Activated B cell treated with CpG ODN at 0.5 μM for 24 hours (primary cell): ENCODE measurements around the gene KCNK13. TPM values are rescaled to one million over a fixed set of nuclear protein-coding genes. Genes with fewer than 3 reads are reported as not detected.
A peak's percentile ranks its signal among the peaks of the same experiment; 100 is the strongest.

ENCODE experiments used
- ATAC-seq: fragments of 200-7000 bp; cut with Tn5 transposase; one replicate; pipeline ENCODE4 v1.10.0; 2021; ENCODE audit warnings: low read depth, mild to moderate bottlenecking, moderate library complexity
- CTCF ChIA-PET: fragments of 350-600 bp; sonication (Branson Sonifier 250); formaldehyde crosslinking; loops from one replicate; lab custom pipeline; 2021; ENCODE audit warnings: antibody characterized with exemption; lab: Charles Lee
- POLR2A ChIA-PET: fragments of 350-600 bp; sonication (Branson Sonifier 250); formaldehyde crosslinking; loops from one replicate; lab custom pipeline; 2021; ENCODE audit warnings: antibody characterized with exemption; lab: Charles Lee
- DNase-seq: peaks from one replicate; pipeline ENCODE4 v3.0.0; 2022
- H3K27ac Mint-ChIP-seq: one replicate; pipeline ENCODE4 v1.8.0; 2020; ENCODE audit warnings: mixed read lengths
- H3K27me3 Mint-ChIP-seq: one replicate; pipeline ENCODE4 v1.8.0; 2021; ENCODE audit warnings: mixed read lengths
- H3K36me3 Mint-ChIP-seq: one replicate; pipeline ENCODE4 v1.8.0; 2021; ENCODE audit warnings: low read depth, mixed read lengths
- H3K4me1 Mint-ChIP-seq: one replicate; pipeline ENCODE4 v1.8.0; 2021; ENCODE audit warnings: mixed read lengths
- H3K4me3 Mint-ChIP-seq: one replicate; pipeline ENCODE4 v1.8.0; 2020; ENCODE audit warnings: mild to moderate bottlenecking, mixed read lengths
- H3K9me3 Mint-ChIP-seq: one replicate; pipeline ENCODE4 v1.8.0; 2020; ENCODE audit warnings: mixed read lengths
- intact Hi-C: fragments of 100-400 bp; cut with micrococcal nuclease; formaldehyde crosslinking; loops from one replicate; pipeline ENCODE4 v1.15.1; 2024
- total RNA-seq: library from RNA; stranded (reverse); gene quantifications from 2 replicates; pipeline ENCODE4 v1.2.3, GENCODE V29; 2022
- TF ChIP-seq, protein P1 (sequence below): fragments of 200-600 bp; IDR thresholded peaks from one replicate; pipeline ENCODE4 v1.8.0; 2022; ENCODE audit warnings: antibody characterized with exemption, mild to moderate bottlenecking

KCNK13 gene
- total RNA-seq, 1 donor from 2014 or later = not detected

DNA sequence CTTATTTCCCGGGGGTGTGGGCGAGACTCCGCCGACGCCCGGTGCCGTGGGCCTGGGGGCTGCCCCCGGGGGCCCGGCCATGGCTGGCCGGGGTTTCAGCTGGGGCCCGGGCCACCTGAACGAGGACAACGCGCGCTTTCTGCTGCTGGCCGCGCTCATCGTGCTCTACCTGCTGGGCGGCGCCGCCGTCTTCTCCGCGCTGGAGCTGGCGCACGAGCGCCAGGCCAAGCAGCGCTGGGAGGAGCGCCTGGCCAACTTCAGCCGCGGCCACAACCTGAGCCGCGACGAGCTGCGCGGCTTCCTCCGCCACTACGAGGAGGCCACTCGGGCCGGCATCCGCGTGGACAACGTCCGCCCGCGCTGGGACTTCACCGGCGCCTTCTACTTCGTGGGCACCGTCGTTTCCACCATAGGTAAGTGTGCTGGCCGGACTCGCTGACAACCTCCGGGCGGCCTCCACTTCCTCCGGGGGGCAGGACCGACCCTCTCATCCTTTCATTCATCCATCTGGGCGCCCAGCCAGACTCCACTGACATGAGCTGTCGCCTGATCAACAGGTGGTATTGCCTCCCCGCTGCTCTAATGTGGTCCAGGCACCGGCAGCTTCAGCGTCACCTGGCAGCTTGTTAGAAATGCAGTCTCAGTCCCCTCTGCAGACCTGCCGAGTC lies 467 bp downstream of the KCNK13 start:
- TF ChIP-seq, protein P1, sequence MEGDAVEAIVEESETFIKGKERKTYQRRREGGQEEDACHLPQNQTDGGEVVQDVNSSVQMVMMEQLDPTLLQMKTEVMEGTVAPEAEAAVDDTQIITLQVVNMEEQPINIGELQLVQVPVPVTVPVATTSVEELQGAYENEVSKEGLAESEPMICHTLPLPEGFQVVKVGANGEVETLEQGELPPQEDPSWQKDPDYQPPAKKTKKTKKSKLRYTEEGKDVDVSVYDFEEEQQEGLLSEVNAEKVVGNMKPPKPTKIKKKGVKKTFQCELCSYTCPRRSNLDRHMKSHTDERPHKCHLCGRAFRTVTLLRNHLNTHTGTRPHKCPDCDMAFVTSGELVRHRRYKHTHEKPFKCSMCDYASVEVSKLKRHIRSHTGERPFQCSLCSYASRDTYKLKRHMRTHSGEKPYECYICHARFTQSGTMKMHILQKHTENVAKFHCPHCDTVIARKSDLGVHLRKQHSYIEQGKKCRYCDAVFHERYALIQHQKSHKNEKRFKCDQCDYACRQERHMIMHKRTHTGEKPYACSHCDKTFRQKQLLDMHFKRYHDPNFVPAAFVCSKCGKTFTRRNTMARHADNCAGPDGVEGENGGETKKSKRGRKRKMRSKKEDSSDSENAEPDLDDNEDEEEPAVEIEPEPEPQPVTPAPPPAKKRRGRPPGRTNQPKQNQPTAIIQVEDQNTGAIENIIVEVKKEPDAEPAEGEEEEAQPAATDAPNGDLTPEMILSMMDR = no peak
- no peaks in the 10 kb centered on the region for H3K36me3 Mint-ChIP-seq
- no peak overlapping the region for H3K27ac Mint-ChIP-seq
- DNase-seq = no peak
- H3K4me3 Mint-ChIP-seq = peak overlapping the region; percentile 78
- H3K27me3 Mint-ChIP-seq = peaks cover 53% of the 10 kb centered on the region
- intact Hi-C loops = loop anchor here (10.0 kb wide), 1 partner anchor 193 kb away; the partner anchor contains the start of gene PSMC1
- H3K4me1 Mint-ChIP-seq = peaks cover 36% of the 10 kb centered on the region
- peaks cover 5% of the 10 kb centered on the region for H3K9me3 Mint-ChIP-seq
- ChIA-PET CTCF (no interaction called here), POLR2A (interaction anchor here (0.7 kb wide), 2 partner anchors 335 to 502 kb away, joined by 5 read pairs; no protein-coding TSS in a partner anchor)
- no peak for ATAC-seq

DNA sequence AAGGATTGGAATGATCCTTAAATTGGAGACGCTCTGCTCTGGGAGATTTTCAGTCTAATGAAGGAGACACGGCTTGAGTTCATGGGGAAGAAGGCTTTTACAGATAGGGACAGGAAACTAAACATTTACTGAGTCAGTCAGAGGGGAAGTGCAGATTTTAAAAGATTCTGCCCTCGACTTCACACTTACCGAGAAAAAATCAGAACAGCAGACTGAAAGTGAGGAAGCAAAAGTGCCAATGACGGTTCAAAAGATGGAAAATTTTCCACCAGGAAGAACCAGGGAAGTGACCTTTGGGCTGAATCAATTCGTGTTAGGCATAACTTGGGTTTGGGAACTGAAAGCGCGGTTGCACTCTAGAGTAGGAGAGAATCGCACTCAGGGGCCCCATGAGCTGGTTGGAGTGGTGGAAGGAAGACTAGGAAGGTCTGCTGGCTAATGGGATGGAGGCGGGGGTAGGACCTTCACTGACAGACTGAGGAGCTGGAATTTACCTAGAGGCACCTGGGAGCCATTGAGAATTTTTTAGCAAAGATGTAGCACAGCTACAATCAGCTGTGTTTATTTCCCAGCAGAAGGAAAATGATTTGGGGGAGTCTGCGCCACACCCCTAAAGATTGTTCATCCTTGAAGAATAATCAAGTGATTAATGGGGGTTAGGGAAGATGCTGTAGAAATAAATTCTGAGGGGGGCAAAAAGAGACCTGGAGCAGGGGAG lies 1.2 kb downstream of the KCNK13 start:
- TF ChIP-seq, protein P1 = no peak
- DNase-seq (no peak), ATAC-seq (no peak)
- peaks cover 53% of the 10 kb centered on the region for H3K27me3 Mint-ChIP-seq
- H3K4me1 Mint-ChIP-seq = peaks cover 36% of the 10 kb centered on the region
- no peaks in the 10 kb centered on the region for H3K36me3 Mint-ChIP-seq
- no peak overlapping the region for H3K27ac Mint-ChIP-seq
- POLR2A ChIA-PET = interaction anchor here (0.7 kb wide), 2 partner anchors 334 to 502 kb away, joined by 5 read pairs; no protein-coding TSS in a partner anchor
- peaks cover 5% of the 10 kb centered on the region for H3K9me3 Mint-ChIP-seq
- peak overlapping the region; percentile 78 for H3K4me3 Mint-ChIP-seq
- intact Hi-C loops = loop anchor here (10.0 kb wide), 1 partner anchor 192 kb away; the partner anchor contains the start of gene PSMC1
- CTCF ChIA-PET = no interaction called here

DNA sequence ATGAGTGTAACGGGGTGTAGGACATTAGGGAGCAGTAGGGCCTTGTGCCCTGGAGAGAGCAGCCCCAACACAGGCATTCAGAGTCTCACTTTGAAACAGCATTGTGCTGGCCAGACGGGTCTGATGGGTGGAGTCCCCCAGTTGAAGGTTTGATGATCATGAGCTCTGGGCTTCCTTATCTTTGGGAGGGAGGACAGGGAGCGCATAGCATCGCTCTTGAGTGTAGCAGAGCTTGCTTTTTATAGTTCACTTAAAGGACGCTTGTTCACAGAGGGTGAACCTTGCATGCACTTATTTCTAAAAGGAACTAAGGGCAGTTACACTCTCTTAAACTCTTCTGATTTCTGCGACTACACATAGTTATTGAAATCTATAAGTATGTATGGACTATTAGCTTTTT lies 10.6 kb downstream of the KCNK13 start:
- no peaks in the 10 kb centered on the region for H3K36me3 Mint-ChIP-seq
- no peaks in the 10 kb centered on the region for H3K9me3 Mint-ChIP-seq
- intact Hi-C loops = no loop called here
- peaks cover 33% of the 10 kb centered on the region for H3K27me3 Mint-ChIP-seq
- H3K4me1 Mint-ChIP-seq = no peaks in the 10 kb centered on the region
- CTCF ChIA-PET = no interaction called here
- no peak overlapping the region for H3K4me3 Mint-ChIP-seq
- no peak overlapping the region for H3K27ac Mint-ChIP-seq
- POLR2A ChIA-PET = no interaction called here
- no peak for ATAC-seq
- DNase-seq = no peak
- TF ChIP-seq, protein P1 = no peak

GRCh38 chr14:90079576-90079975 lies 17.8 kb downstream of the KCNK13 start:
- ChIA-PET POLR2A (no interaction called here), CTCF (no interaction called here)
- Mint-ChIP-seq H3K4me3 (no peak overlapping the region), H3K36me3 (no peaks in the 10 kb centered on the region), H3K27ac (no peak overlapping the region), H3K27me3 (peaks cover 28% of the 10 kb centered on the region), H3K9me3 (no peaks in the 10 kb centered on the region), H3K4me1 (no peaks in the 10 kb centered on the region)
- TF ChIP-seq, protein P1 = no peak
- no peak for DNase-seq
- no peak for ATAC-seq
- intact Hi-C loops = no loop called here

GRCh38 chr14:90087433-90087832 lies 25.6 kb downstream of the KCNK13 start:
- DNase-seq (no peak), ATAC-seq (no peak)
- TF ChIP-seq, protein P1 = no peak
- no peaks in the 10 kb centered on the region for H3K36me3 Mint-ChIP-seq
- POLR2A ChIA-PET = no interaction called here
- peaks cover 22% of the 10 kb centered on the region for H3K27me3 Mint-ChIP-seq
- CTCF ChIA-PET = no interaction called here
- no peaks in the 10 kb centered on the region for H3K9me3 Mint-ChIP-seq
- no peak overlapping the region for H3K27ac Mint-ChIP-seq
- intact Hi-C loops = no loop called here
- no peaks in the 10 kb centered on the region for H3K4me1 Mint-ChIP-seq
- no peak overlapping the region for H3K4me3 Mint-ChIP-seq
